HuH-7.5 (cell line): ENCODE results near the gene TPRG1L.
A peak's percentile ranks its signal among the peaks of the same experiment; 100 is the strongest.

ENCODE experiments used
- DNase-seq: peaks from one replicate; pipeline ENCODE4 v3.0.0; 2011; ENCODE audit warnings: low spot score

Gene TPRG1L

DNA sequence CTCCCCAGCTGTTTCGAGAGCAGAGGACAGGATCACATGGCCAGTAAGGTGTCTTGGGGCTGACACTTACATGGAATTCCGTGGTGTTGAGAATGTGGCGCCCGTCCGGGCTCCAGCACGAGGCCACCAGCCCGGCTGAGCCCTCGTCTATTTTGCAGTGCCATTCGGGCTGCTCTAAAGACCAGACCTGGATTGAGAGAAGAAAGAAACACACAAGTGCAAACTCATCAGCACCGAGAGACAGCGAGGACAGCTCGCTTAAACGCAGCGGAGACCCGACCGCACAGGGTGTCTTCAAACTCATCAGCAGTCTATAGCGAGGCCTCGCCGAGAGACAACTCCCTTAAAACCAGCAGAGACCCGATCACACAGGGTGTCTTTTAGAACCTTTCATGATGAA is 21.8 kb downstream of the TPRG1L start:
- DNase-seq = no peak

DNA sequence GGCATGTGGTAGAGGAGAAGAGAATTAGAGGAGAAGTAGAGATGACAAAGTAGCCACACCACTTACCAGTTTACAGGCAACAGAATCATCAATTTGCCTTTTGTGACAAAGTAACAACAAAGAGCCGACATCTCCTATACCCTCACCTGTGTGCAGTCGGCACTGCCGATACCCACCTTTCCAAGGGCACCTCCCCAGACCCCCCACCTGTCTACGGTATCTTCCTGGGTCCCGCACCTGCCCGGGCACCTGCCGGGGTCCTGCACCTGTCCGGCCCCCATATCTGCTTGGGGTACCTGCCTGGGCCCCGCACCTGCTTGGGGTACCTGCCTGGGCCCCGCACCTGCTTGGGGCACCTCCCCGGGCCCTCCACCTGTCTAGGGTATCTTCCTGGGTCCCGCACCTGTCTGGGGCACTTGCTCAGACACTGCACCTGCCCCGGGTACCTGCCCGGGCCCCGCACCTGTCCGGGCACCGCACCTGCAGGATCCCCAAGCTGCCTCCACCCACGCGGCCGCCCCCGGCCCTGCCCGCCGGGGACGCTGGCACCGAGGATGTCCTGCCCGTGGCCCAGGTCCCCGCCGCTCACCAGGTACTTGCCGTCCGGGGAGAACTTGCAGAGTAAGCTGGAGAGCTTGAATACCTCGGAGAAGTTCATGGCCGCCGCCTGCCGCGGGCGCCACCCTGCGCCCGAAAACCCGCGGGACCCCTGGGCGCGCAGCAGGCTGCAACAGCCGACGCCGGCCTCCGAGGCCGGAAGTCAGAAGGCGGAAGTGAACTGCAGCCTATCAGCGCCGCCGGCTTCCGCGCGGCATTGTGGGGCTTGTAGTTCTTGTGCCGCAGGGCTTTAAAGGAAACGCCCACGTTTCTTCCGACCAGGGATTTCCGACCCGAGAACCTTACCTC is 24.8 kb downstream of the TPRG1L start, which contains the start of gene WRAP73:
Gene WRAP73 (minus strand): TSS at position 762 of the 906 bp plus-strand sequence. CDS start 104 bp downstream, at position 658.
- peak; percentile 97 for DNase-seq

- DNase-seq = no peak
Measured at GRCh38 chr1:3650248-3651025, 25.6 kb downstream of the TPRG1L start.

DNA sequence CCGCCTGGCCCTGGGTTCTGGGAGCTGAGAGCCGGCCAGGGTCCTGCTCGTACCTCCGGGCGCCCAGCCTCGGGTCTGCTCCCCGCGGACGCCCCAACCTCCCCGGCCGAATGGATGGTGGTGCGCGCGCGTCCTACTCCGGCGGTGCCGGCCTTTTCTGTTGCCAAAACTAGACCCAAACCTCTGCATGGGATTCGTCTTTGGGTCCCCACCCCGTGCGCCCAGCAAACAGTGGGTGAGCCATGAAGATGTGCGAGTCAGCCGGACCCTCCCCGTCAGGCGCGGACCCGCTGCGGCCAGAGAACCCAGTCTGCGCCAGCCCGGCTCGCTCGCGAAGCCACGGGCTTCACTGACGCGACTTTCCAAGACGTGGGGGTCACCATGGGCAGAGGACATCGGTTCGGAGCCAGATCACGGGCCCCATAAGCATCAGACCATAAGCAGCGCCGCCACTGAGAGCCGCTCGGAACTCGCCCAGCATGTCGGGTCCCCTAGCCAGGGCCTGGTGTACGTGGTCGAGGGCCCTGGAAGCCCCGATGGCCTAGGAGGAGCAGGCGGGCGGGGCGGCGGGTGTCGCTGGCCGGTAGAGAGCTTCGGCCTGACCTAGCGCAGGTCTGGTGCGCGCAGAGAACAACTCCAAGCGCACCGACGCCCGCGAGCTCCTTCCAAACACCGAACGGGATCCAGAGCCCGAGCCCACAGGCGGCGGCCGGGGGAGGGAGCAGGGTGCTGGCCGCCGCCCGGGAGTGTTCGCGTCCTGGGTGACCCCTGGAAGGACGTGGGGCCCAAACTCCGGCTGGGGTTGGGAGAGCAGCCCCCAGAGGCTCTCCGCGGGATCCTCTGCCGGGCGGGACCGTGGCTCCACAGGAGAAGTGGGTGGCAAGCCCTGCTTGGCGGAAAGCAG is 26.5 kb downstream of the TPRG1L start:
- DNase-seq = no peak

DNA sequence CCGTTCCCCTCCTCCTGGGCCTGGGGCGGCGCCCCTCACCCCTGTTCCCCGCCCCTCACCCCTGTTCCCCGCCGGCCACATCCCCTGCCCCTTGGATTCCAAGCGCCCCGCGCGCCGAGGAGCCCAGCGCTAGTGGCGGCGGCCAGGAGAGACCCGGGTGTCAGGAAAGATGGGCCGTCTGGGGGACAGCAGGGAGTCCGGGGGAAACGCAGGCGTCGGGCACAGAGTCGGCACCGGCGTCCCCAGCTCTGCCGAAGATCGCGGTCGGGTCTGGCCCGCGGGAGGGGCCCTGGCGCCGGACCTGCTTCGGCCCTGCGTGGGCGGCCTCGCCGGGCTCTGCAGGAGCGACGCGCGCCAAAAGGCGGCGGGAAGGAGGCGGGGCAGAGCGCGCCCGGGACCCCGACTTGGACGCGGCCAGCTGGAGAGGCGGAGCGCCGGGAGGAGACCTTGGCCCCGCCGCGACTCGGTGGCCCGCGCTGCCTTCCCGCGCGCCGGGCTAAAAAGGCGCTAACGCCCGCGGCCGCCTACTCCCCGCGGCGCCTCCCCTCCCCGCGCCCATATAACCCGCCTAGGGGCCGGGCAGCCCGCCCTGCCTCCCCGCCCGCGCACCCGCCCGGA is 27.2 kb downstream of the TPRG1L start, which contains the start of gene TP73:
Gene TP73 (plus strand): TSS at position 587 of the 618 bp plus-strand sequence. CDS start 29,850 bp downstream, outside the sequence.
- DNase-seq = peak; percentile 51

- DNase-seq = peak; percentile 60
Measured at GRCh38 chr1:3652548-3653285, 27.9 kb downstream of the TPRG1L start.

DNA sequence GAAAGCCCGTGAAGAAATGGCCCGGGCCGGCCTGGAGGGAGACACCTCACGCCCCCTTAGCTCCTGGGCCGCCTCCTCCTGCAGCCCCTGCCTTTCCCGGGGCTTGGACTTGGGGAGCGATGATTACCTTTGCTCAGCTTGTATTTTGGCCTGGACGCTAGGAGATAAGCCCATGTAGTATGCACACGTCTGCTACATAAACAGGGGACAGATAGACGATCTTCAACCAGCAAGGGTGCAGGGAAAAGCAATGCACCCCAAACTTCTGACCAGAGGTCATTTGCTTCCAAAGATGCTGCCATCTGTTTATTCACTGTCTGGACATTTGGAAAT is 28.4 kb downstream of the TPRG1L start:
- no peak for DNase-seq

DNA sequence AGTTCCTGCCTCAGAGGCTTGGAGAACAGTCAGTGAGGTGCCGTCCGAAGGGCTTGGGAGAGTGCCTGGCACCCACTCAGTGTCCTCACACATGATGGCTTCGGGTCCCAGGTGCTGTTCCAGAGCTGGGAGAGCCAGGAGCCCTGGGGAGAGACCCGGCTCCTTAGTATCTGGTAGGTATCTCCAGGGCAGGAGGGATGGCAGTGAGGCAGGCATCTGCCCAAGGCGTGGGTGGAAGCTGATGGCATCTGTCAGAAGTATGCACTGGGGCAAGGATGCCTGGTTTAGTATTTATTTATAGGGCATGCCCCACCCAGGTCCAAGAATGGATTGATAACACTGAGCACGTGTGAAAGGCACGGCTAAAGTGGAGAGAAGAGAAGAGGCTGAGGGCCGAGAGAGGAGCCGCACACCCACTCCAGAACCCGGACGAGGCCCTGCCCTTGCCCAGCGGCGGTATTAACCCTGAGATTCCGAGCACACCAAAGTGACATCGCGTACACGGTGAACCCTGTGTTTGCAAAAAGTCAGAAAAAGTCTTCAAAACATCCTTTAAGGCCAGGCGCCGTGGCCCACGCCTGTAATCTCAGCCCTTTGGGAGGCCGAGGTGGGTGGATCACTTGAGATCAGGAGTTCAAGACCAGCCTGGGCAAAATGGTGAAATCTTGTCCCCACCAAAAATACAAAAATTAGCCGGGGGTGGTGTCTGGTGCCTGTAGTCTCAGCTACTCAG is 29.9 kb downstream of the TPRG1L start:
- no peak for DNase-seq

DNA sequence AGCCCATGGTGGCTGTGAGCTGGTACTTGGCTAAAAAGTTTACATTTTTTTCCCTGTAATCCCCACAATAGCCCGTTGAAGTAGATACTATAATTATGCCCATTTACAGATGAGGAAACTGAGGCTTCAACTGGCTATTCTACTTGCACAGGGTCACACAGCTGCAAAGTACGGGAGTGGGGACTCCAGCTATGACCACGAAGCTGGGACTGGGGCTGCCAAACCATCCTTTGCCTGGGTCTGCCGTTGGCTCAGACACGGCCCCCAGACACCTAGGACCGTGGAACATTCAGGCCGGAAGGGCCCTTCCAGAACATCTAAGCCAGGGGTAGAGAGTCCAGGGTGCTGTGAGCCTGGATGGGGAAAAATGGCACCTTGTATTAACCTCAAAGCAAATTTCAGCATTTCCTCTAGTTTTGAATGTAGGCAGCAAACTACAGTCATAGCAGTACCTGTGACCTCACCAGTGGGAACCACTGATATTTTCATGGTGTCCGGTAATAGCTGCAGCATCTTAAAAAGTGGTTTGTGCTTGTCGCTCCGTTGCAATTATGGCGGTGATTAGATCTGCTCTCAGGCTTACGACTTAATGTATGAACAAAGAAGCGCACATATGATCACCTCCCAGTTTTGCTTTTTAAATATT is 31.8 kb downstream of the TPRG1L start:
- DNase-seq = no peak

- DNase-seq = no peak
Measured at GRCh38 chr1:3657096-3657475, 32.3 kb downstream of the TPRG1L start.

GRCh38 chr1:3657578-3658230 is 32.9 kb downstream of the TPRG1L start:
- no peak for DNase-seq

- no peak for DNase-seq
Measured at GRCh38 chr1:3658231-3658615, 33.4 kb downstream of the TPRG1L start.

DNA sequence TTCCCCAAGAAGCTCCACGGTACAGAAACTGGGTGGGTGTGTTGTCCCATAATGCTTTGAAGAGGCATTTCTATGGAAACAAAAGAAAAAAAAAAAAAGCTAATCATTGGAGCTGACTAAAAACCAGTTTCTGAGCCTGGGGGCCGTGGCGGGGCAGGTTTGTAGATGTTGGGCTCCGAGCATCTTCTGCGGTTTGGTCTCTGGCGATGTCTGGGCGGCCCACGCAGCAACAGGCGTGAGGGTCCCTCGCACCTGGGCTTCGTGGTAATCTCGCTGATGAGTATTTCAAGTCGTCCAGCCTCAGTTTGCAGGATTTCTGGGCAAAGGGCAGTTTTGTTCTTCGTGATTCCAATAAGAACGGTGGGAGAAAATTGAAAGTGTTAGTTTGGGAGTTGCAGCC is 34.3 kb downstream of the TPRG1L start:
- DNase-seq = no peak

GRCh38 chr1:3660704-3661103 is 35.9 kb downstream of the TPRG1L start:
- no peak for DNase-seq

- no peak for DNase-seq
Measured at GRCh38 chr1:3661631-3662030, 36.8 kb downstream of the TPRG1L start.

GRCh38 chr1:3662080-3662671 is 37.4 kb downstream of the TPRG1L start:
- no peak for DNase-seq

DNA sequence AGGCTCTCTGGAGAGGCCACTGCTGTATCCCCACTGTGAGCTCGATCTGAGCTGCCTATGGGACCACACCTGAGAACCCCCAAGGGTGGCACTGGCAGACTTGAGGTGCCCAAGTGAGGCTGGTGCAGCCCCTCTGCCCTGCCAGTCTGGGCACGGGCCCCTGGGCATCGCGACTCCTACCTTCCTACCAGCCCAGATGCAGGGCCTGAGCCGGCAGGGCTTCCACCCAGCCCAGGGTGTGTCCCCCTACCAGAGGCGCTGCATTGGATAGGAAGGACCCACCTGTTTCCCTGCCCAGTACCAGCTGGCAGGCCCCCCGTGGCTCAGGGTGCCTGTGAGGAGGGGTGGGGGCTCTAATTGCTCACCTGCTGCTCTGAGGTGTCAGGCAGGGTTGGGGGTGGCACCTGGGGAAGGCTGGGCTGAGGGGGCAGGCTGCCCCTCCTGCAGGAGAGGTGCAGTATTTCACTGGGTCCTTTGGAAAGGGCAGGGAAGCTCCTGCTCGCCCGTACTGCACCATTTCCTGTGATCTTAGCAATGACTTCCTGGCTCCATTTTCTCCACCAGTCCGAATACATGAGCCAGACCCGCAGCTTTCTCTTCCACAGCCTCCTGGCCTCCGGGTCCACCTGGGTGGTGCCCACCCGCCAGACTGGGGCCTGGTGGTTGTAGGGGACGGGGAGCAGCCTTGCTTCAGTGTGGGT is 39.3 kb downstream of the TPRG1L start:
- DNase-seq = no peak
